Measurements from ENCODE around the gene IGSF9. TPM values are rescaled to one million over a fixed set of nuclear protein-coding genes. Genes with fewer than 3 reads are reported as not detected.

Gene IGSF9
- polyA plus RNA-seq, 1 donor, result 0.65 TPM

DNA sequence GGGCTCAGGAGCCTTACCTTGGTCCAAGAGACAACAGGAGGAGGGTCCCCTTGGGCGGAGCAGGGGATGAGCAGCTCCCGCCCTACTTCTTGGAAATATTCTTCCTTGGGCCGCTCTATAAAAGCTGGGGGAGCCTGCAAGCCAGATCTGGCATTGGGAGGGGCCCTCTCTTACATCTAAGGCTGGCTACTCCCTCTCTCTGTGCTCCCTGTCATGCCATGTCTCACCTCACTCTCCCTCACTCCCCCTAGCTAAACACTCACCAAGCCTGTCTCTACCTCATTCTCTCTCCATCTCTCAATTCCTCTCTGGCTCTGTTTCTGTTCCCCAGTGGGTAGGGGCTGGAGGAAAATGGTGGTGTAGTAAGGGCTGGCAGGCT, 13.6 kb downstream of the IGSF9 start:
- no peak for DNase-seq

- DNase-seq, result no peak
Measured at GRCh38 chr1:159931101-159931794, 14.2 kb downstream of the IGSF9 start.

GRCh38 chr1:159930634-159931033, 14.8 kb downstream of the IGSF9 start:
- no peak for DNase-seq

- no peak for DNase-seq
Measured at GRCh38 chr1:159930216-159930615, 15.2 kb downstream of the IGSF9 start.

GRCh38 chr1:159929155-159930051, 16.0 kb downstream of the IGSF9 start:
- DNase-seq, result no peak

DNA sequence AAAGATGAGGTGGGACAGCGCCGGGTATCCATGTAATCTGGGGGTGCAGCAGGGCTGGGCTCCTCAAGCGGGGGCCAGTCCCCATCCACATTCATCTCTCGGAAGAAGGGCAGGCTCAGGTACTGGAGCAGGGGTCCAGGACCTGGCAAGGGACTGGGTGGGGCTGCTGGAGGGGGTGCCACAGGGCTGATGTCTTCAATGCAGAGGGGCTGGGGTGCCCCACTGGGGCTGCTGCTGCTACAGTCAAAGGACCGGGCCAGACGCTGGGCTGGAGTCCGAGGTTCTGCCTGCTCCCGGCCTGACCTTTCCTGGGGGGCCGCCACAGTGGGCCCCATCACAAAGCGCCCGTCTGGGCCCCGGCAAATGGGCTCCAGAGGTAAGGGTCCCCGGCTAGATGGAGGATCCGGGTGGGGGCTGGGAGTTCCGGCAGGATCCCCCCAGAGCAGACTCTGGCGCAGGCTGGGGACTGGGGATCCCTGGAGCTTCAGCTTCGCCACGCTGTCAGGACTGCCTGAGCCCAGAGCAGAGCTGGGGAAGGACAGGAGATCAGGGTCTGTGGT, 16.8 kb downstream of the IGSF9 start:
- DNase-seq, result no peak

GRCh38 chr1:159927849-159928431, 17.5 kb downstream of the IGSF9 start:
- DNase-seq, result no peak

GRCh38 chr1:159927211-159927848, 18.1 kb downstream of the IGSF9 start:
- no peak for DNase-seq

GRCh38 chr1:159925719-159926078, 19.7 kb downstream of the IGSF9 start:
- no peak for DNase-seq

GRCh38 chr1:159924791-159925718, 20.4 kb downstream of the IGSF9 start, which contains the start of gene TAGLN2:
Gene TAGLN2 (minus strand): TSS chr1:159925507. CDS start chr1:159920509, 4,998 bp downstream.
- DNase-seq, result peak; percentile 92

DNA sequence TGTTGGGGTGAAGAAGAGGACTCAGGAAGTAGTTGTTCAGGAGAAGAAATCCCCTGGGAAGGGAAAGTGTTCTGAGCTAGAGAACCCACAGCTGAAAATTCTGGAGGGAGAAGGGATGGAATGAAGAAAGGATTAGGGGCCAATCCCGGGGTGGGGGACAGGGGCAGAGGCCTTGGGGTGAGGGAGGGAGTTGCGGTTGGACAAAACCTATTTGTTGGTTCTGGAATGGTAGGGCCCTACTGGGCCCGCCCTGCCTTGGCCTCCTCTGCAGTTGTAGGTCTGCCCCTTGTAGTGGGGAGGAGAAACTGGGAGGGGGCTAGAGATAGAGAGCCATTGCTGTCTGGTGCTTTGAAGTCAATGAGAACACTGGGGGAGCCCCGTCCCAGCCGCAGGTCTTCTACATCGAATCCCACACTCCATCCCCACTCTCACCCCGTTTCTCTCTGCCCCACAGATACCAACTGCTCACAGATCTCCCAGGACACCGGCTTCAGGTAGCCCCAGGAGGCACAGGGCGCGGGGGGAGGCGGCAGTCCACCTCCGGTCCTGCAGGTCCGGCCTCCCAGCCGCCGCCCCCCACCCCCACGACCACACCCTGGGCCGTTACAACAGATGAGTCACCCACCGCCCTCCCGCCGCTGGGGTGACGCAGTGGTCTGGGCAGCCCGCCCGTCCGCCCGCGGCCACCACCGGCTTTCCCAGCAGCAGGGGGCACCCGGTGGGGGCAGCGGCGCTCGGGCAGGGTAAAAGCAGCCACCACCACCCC, 21.2 kb downstream of the IGSF9 start:
- peak; percentile 81 for DNase-seq

- DNase-seq, result peak; percentile 86
Measured at GRCh38 chr1:159923203-159924024, 22.0 kb downstream of the IGSF9 start.

DNA sequence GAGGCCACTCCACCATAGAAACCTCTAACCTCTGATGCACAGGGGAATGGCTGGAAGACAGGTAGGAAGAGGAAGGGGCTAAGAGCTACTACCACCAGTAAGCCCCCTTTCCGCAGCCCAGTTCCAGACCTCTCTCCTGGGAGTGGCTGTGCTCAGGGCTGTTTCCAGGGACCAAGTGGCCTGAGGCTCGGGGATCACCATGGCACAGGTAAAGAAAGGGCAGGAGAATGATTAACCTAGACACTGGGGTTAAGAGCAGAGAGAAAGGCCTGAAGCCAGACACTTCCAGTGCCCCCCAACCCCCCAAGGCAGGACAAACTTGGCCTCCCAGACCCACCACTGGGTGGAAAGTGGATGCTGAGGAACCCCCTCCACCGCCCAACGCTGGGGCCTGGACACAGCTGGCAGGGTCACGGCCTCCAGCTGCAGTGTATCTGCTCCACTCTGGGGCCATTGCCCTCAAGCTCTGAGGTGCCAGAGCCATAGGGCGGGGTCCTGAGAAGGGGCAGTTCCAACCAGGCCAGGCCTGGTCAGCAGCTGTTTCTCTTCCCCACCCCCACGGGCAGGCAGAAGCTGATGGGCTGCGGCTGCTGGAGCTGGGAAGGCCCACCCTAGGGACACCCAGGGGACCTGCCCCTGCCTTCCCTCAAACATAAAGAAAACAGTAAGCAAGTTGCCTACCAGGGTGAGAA, 22.8 kb downstream of the IGSF9 start:
- DNase-seq, result peak; percentile 73

DNA sequence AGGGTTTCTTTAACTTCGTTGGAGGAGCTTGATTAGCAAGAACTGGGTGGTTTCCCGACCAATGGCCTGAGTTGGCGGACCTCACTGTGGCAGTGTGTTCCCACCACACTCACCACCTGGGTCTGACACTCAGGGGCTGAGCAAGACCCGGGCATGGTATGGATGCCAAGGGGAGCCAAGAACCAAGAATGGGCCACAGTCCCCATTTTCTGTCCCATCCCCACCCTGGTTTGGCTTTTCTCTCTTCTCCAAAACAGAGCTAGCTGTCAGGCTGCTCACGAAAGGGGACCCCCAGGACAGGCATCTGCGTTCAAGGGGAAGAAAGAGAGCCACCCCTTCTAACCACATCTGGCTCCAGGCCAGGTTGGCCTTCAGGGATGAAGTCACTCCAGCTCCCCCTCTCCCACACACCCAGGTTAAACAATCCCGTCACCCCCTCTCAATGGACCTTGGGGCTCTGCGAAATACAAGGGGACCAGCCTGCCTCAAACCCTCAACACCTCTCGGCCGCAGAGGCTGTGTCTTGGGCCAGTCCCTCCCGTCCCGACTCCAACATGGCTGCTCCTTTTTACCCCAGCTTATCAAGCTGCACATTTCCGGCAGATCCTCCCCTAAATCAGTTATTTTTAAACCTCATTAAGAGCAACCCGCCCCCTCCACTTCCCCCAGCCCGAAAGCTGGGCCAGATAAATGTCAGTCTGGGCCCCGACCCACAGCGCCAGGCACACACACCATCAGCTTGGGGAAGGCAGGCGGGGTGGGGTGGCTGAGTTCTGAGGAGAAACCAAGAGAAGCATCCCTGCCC, 23.5 kb downstream of the IGSF9 start:
- DNase-seq, result no peak

GRCh38 chr1:159921251-159921650, 24.2 kb downstream of the IGSF9 start:
- DNase-seq, result no peak

DNA sequence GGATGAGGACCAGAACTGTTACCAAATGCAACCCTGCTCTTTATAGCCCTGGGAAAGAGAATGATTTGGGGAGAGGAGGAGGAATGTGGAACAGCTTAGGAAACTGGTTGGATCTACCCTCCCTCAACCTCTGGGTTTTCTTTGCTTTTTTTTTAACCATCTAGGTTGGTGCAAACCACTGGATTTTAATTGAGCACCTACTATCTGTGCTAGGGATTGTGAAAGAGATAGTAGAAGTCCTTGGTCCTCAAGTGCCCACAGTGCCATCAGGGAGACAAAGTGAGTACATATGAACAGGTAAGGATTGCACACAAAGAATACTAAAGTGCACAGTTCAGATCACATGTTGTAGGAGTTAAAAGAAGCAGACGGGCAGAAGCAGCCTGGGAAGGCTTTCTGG, 24.8 kb downstream of the IGSF9 start:
- no peak for DNase-seq

- no peak for DNase-seq
Measured at GRCh38 chr1:159920202-159920601, 25.2 kb downstream of the IGSF9 start.

DNA sequence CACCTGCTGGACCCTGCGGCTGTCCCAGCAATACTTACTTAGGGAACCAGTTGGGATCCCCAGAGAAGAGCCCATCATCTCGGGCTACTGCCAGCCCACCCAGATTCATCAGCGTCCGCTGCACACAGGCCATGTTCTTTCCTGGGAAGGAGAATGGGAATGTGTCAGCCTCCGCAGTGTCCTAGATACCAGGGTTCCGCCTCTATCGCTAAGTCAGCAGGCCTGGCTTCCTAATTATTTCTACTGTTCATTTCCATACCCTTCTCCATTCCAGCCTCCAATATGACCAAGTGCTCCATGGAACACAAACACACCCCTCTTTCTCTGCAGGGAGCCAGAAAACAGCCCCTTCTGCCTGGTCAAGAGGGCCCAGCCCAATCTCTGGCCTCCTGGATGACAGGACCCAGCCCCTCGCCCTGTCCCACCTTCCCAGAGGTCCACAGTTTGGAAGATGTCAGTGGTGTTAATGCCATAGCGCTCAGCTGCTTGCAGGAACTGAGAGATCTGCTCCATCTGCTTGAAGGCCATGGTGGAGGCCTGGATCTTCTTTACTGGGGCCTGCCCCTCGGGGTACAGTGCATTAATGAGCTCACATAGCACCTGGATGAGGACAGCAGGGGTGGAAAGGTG, 26.1 kb downstream of the IGSF9 start:
- no peak for DNase-seq
